Bronchial epithelial cell (primary cell): ENCODE results near the gene PRKCQ. TPM values are rescaled to one million over a fixed set of nuclear protein-coding genes. Genes with fewer than 3 reads are reported as not detected.

Source experiments
- DNase-seq: peaks from one replicate; pipeline ENCODE4 v3.0.0-alpha.2; 2010; ENCODE audit warnings: low read depth
- FAIRE-seq: peaks from 2 replicates; lab custom pipeline; 2011; peaks lifted over from hg19 to GRCh38; lab: Jason Lieb, UNC
- H3K27me3 ChIP-seq: 2 replicates; pipeline ENCODE4 v1.5.1; 2011; ENCODE audit warnings: low read length; ENCODE audit not compliant: control insufficient read depth, insufficient read depth
- H3K36me3 ChIP-seq: 2 replicates; pipeline ENCODE4 v1.5.1; 2011; ENCODE audit warnings: low read length; ENCODE audit not compliant: control insufficient read depth, insufficient read depth
- H3K4me3 ChIP-seq: 2 replicates; pipeline ENCODE4 v1.5.1; 2011; ENCODE audit warnings: mild to moderate bottlenecking, low read depth, low read length, control low read depth
- total RNA-seq: library from RNA; depleted of rRNA; stranded (reverse); fragments of >200 nt; gene quantifications from 2 replicates; pipeline ENCODE4 v1.2.1, GENCODE V29; 2014
- TF ChIP-seq, protein P1 (sequence below): IDR thresholded peaks from 2 replicates; pipeline ENCODE4 v1.5.1; 2011; ENCODE audit warnings: mild to moderate bottlenecking, moderate library complexity, low read length, control low read depth, inconsistent platforms; ENCODE audit not compliant: insufficient read depth, severe bottlenecking

PRKCQ gene
- total RNA-seq, 1 donor from 2014 or later = 2.1 TPM

DNA sequence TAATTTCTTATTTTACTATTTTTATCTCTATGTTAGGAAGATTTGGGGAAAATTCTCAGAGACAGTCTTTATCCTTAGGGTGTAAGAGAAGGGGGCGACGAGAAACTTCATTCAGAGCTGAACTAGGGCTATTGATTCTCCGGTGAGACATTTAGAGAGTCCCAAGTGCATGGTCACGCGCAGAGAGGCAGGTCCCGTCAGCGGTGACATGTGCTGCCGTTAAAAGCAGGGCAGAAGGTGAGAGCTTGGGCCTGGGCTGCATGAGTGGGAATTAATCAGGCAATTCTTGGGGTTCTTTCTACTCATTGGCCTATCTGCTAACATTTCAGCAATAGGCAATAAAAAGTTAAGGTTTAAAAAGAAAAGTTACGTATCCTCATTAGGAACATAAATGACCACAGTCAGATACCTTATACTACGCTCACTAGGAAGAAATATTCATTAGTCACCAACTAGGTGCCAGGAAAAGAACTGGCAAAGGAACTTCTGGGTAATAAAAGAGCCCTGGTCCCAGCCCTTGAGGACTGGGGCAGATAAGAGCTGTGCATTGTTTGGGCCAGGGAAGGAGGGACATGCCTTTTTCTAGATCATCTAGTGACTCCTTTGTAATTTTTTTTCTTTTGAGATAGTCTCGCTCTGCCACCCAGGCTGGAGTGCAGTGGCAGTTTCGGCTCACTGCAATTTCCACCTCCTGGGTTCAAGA lies 21.2 kb downstream of the PRKCQ start:
- H3K36me3 ChIP-seq = no peaks in the 10 kb centered on the region
- H3K27me3 ChIP-seq = no peaks in the 10 kb centered on the region
- no peak overlapping the region for H3K4me3 ChIP-seq
- FAIRE-seq (no peak), DNase-seq (no peak)
- TF ChIP-seq, protein P1, sequence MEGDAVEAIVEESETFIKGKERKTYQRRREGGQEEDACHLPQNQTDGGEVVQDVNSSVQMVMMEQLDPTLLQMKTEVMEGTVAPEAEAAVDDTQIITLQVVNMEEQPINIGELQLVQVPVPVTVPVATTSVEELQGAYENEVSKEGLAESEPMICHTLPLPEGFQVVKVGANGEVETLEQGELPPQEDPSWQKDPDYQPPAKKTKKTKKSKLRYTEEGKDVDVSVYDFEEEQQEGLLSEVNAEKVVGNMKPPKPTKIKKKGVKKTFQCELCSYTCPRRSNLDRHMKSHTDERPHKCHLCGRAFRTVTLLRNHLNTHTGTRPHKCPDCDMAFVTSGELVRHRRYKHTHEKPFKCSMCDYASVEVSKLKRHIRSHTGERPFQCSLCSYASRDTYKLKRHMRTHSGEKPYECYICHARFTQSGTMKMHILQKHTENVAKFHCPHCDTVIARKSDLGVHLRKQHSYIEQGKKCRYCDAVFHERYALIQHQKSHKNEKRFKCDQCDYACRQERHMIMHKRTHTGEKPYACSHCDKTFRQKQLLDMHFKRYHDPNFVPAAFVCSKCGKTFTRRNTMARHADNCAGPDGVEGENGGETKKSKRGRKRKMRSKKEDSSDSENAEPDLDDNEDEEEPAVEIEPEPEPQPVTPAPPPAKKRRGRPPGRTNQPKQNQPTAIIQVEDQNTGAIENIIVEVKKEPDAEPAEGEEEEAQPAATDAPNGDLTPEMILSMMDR = no peak

DNA sequence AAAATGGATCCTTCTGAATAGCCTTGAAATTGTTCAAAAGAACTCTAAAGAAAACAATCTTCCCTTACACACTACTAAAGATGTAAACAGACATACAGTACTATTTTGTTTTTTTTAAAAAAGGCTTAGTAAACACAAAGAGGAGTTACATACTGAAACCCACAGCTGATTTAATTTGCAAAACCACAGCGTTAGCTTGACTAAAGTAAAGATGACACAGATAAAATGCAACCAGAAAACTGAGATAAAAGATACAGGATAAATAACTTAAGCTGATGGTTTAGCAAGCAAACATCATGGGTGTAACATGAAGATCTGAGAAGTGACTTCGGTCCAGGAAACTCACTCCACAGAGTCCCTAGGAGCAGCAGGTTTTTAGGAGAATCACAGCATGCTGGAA lies 21.8 kb downstream of the PRKCQ start:
- FAIRE-seq = no peak
- no peak overlapping the region for H3K4me3 ChIP-seq
- TF ChIP-seq, protein P1 = no peak
- H3K36me3 ChIP-seq = no peaks in the 10 kb centered on the region
- no peak for DNase-seq
- no peaks in the 10 kb centered on the region for H3K27me3 ChIP-seq

DNA sequence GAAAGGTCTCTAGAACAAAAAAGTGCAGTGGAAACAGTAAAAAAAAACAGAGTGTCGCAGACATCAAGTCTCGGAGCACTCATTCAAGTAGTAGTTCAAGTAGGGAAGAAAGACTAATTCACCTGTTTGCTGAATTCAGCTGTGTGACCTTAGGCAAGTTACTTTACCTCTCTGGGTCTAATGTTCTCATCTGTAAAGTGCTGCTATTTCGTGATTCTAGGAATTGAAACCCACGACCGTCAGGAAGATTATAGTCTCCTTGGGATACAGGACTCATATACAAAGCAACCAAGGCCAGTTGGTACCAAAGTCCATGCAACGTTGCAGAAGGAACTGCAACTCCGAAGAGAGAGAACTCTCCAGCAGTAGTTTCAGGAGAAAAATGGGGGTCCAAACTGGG lies 26.1 kb downstream of the PRKCQ start:
- TF ChIP-seq, protein P1 = no peak
- DNase-seq = no peak
- FAIRE-seq = no peak

DNA sequence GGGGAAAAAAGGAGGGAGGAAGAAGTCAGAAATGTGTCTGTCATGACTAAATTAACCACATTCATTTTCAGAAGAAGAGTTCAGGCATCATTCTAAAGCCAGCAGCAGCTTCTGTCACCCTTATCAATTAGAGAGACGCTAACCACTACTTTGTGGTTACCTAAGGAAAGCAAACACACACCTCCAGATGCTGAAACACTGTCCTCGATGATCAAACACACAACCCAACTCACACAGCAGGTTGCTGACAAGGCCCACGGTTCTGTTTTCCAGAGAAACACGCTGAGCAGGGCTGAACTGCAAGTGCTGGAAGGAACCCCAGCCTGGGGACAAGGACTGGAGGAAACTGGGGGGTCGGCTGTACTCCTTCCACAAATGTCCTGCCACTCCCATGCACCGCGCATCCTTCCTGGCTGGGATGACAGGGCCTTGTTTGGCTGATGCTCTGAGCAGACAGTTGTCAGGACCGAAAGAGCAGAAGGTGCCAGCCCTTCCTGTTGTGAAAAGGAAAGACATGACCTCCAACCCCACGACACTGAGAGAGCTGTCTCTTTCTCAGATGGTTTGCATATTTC lies 36.6 kb downstream of the PRKCQ start:
- no peak for DNase-seq
- Histone ChIP-seq H3K36me3 (no peaks in the 10 kb centered on the region), H3K4me3 (no peak overlapping the region), H3K27me3 (no peaks in the 10 kb centered on the region)
- TF ChIP-seq, protein P1 = no peak
- FAIRE-seq = no peak

More for the DNA sequence above, 26.1 kb downstream of the PRKCQ start:
- Histone ChIP-seq H3K4me3 (no peak overlapping the region), H3K27me3 (no peaks in the 10 kb centered on the region), H3K36me3 (no peaks in the 10 kb centered on the region)

DNA sequence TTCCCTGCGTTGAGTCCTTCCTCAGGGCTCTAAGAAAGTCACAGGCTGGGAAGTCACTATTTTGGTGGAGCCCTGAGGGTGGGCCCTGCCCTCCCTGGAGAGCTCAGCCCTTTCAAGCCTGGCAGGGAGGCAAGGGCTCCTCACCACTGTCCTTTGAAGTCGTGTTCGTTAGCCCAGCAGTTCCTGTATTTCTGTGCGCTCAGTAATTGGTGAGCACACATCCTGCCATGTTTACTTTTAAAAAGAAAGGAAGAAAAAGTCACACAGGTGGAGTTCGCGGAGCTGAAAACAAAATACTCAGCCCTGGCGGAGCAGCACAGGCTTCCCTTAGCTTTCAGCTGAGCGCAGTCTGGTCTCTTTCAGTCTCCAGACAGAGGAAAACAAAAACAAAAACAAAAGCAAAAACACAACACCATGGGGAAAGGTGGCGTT lies 37.1 kb downstream of the PRKCQ start:
- Histone ChIP-seq H3K36me3 (no peaks in the 10 kb centered on the region), H3K4me3 (no peak overlapping the region)
- no peak for FAIRE-seq

More for the DNA sequence above, 37.1 kb downstream of the PRKCQ start:
- TF ChIP-seq, protein P1 = no peak
- DNase-seq = no peak
- no peaks in the 10 kb centered on the region for H3K27me3 ChIP-seq
